T-cell (primary cell): ENCODE results near the gene FIGNL2. TPM values are rescaled to one million over a fixed set of nuclear protein-coding genes. Genes with fewer than 3 reads are reported as not detected.

ENCODE experiments used
- ATAC-seq, 4 experiments: fragments of 200-7000 bp in 3 of 4; fragments of 150-1000 bp in 1 of 4; cut with Tn5 transposase; replicated peaks in 1 of 4; 1 replicate in 3 of 4; 2 replicates in 1 of 4; pipeline ENCODE4 v1.10.0; 2021; ENCODE audit warnings: moderate library complexity in 3 of 4, mild to moderate bottlenecking in 2 of 4, moderate number of reproducible peaks in 1 of 4
- CTCF ChIA-PET, 2 donors: fragments of 300-600 bp; sonication (Branson Sonifier 250); formaldehyde crosslinking; loops; one replicate each; lab custom pipeline; 2022; ENCODE audit warnings: antibody characterized with exemption in 2 of 2; lab: Charles Lee
- POLR2A ChIA-PET, 2 donors: fragments of 300-600 bp; sonication (Branson Sonifier 250); formaldehyde crosslinking; loops; one replicate each; lab custom pipeline; 2022; ENCODE audit warnings: antibody characterized with exemption in 2 of 2; lab: Charles Lee
- DNase-seq, 35 experiments: peaks; one replicate each; pipeline versions ENCODE4 v3.0.0 to v3.0.0-alpha.2; 2013 to 2023
- H3K27ac ChIP-seq: one replicate; pipeline ENCODE4 v1.5.1; 2013; ENCODE audit warnings: low read length
- H3K27me3 ChIP-seq, 2 experiments: replicated peaks in 1 of 2; 1 replicate in 1 of 2; 2 replicates in 1 of 2; pipeline versions ENCODE4 v1.6.1 to v1.7.0; 2013; ENCODE audit warnings: low read length in 1 of 2, mixed read lengths in 1 of 2; ENCODE audit not compliant: control insufficient read depth in 2 of 2, insufficient read depth in 2 of 2; ENCODE audit errors: extremely low read depth in 1 of 2
- H3K36me3 ChIP-seq, 2 donors: 1 replicate in 1 of 2; 2 replicates in 1 of 2; pipeline versions ENCODE4 v1.6.1 to v1.7.0; 2013; ENCODE audit warnings: low read length in 1 of 2; ENCODE audit not compliant: control insufficient read depth in 2 of 2, insufficient read depth in 1 of 2; ENCODE audit errors: extremely low read depth in 1 of 2
- H3K4me1 ChIP-seq, 2 experiments: 1 replicate in 1 of 2; 2 replicates in 1 of 2; pipeline versions ENCODE4 v1.6.1 to v1.7.0; 2013; ENCODE audit warnings: low read length in 2 of 2, mixed read lengths in 1 of 2; ENCODE audit not compliant: insufficient read depth in 2 of 2, control insufficient read depth in 1 of 2; ENCODE audit errors: extremely low read depth in 1 of 2
- H3K4me3 ChIP-seq, 2 donors: 1 replicate in 1 of 2; 2 replicates in 1 of 2; pipeline versions ENCODE4 v1.5.1 to v1.7.0; 2013; ENCODE audit warnings: mild to moderate bottlenecking in 2 of 2, low read length in 1 of 2, moderate library complexity in 1 of 2; ENCODE audit not compliant: control insufficient read depth in 1 of 2; ENCODE audit errors: extremely low read depth in 1 of 2
- H3K9me3 ChIP-seq: 2 replicates; pipeline ENCODE4 v1.7.0; 2013
- H3K27ac Mint-ChIP-seq, 2 donors: one replicate each; pipeline ENCODE4 v1.8.0; 2020 to 2021; ENCODE audit warnings: mild to moderate bottlenecking in 2 of 2, mixed read lengths in 2 of 2
- H3K27me3 Mint-ChIP-seq, 2 donors: one replicate each; pipeline ENCODE4 v1.8.0; 2021 to 2022; ENCODE audit warnings: mixed read lengths in 2 of 2
- H3K36me3 Mint-ChIP-seq: one replicate; pipeline ENCODE4 v1.8.0; 2021; ENCODE audit warnings: mixed read lengths
- H3K4me1 Mint-ChIP-seq, 3 donors: one replicate each; pipeline ENCODE4 v1.8.0; 2020 to 2022; ENCODE audit warnings: mixed read lengths in 3 of 3, mild to moderate bottlenecking in 1 of 3
- H3K4me3 Mint-ChIP-seq, 3 donors: one replicate each; pipeline ENCODE4 v1.8.0; 2020 to 2022; ENCODE audit warnings: mild to moderate bottlenecking in 3 of 3, mixed read lengths in 3 of 3, moderate library complexity in 3 of 3
- H3K9me3 Mint-ChIP-seq, 3 donors: one replicate each; pipeline ENCODE4 v1.8.0; 2020 to 2022; ENCODE audit warnings: mixed read lengths in 3 of 3
- WGBS: methylation state at CpG from one replicate; pipeline ENCODE4 v1.1.5; 2013; ENCODE audit warnings: missing lambda C conversion rate; ENCODE audit not compliant: insufficient coverage; 5-methylcytosine and 5-hydroxymethylcytosine counted together
- total RNA-seq, 35 experiments: library from RNA in 6 of 35; stranded (reverse) in 6 of 35; fragments of 120-200 nt in 1 of 35; gene quantifications; one replicate each; pipeline versions ENCODE4 v1.2.1 to v1.2.4 and lab custom pipeline; 2013 to 2026

Gene FIGNL2
- total RNA-seq, 5 donors from 2014 or later (not counting 1 experiment from before 2014, with no cell fraction given), result 1.3 to 2.0 (median 1.6) TPM

- DNase-seq, result no peak
- H3K9me3 ChIP-seq, result no peaks in the 10 kb centered on the region
- H3K4me1 ChIP-seq, result no peaks in the 10 kb centered on the region
- CTCF ChIA-PET, result no interaction called here
- H3K36me3 Mint-ChIP-seq, result no peaks in the 10 kb centered on the region
- no peak overlapping the region for H3K4me3 Mint-ChIP-seq
- H3K36me3 ChIP-seq, result no peaks in the 10 kb centered on the region
- H3K9me3 Mint-ChIP-seq, result no peaks in the 10 kb centered on the region
- H3K27me3 Mint-ChIP-seq, result peaks cover 0 to 4% of the 10 kb centered on the region in 2 donors
- no peak overlapping the region for H3K4me3 ChIP-seq
- peaks cover 0 to 8% of the 10 kb centered on the region in 2 experiments for H3K27me3 ChIP-seq
- no CpG with 5 or more reads among the region's 1 CpG for WGBS
- no peaks in the 10 kb centered on the region for H3K4me1 Mint-ChIP-seq
- POLR2A ChIA-PET, result interaction anchor here in 1 of 2 donors (0.6 kb wide), 1 partner anchor 262 kb away, joined by 3 read pairs; no protein-coding TSS in a partner anchor
- no peak overlapping the region for H3K27ac ChIP-seq
- ATAC-seq, result no peak
- no peak overlapping the region for H3K27ac Mint-ChIP-seq
Observed at GRCh38 chr12:51771008-51771407, 77.5 kb downstream of the FIGNL2 start.

Other genes starting within 250 kb of the FIGNL2 start
- gene ANKRD33, start 39.4 kb upstream of the FIGNL2 start, total RNA-seq, result not detected
- gene ACVRL1, start 58.8 kb upstream of the FIGNL2 start, total RNA-seq, result under 1 TPM in 3 of 5 donors, not detected in 2; 0.16 to 0.58 (median 0.23) TPM
- 10 to 100 TPM in 4 of 5 donors, 1 to 10 TPM in 1; 9.0 to 12.6 (median 11.8) TPM for gene ACVR1B, start 103.0 kb upstream of the FIGNL2 start, total RNA-seq
- 100 to 1,000 TPM in 2 of 5 donors, 10 to 100 TPM in 3; 31.7 to 480 (median 38.4) TPM for gene TAMALIN, start 158.2 kb upstream of the FIGNL2 start, total RNA-seq
- 100 to 1,000 TPM in 1 of 5 donors, 10 to 100 TPM in 1, 1 to 10 TPM in 3; 5.9 to 103 (median 7.3) TPM for gene NR4A1, start 202.7 kb upstream of the FIGNL2 start, total RNA-seq
- 10 to 100 TPM; 24.8 to 30.3 (median 25.9) TPM for gene ATG101, start 221.3 kb upstream of the FIGNL2 start, total RNA-seq
- under 1 TPM in 1 of 5 donors, not detected in 4; 0.41 TPM for gene SMIM41, start 231.0 kb upstream of the FIGNL2 start, total RNA-seq